ENCODE data around the gene ARMC2.
"Not testable (repeated sequence)": the region's sequence is repeated elsewhere in the genome, so short reads cannot be mapped to it uniquely, and the experiment has no call there.

DNA sequence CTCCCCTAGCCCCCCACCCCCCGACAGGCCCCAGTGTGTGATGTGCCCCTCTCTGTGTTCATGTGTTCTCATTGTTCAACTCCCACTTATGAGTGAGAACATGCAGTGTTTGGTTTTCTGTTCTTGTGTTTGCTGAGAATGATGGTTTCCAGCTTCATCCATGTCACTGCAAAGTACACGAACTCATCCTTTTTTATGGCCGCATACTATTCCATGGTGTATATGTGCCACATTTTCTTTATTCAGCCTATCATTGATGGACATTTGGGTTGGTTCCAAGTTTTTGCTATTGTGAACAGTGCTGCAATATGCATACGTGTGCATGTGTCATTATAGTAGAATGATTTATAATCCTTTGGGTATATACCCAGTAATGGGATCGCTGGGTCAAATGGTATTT is 42.7 kb downstream of the ARMC2 start:
- TF ChIP-seq, protein P1, sequence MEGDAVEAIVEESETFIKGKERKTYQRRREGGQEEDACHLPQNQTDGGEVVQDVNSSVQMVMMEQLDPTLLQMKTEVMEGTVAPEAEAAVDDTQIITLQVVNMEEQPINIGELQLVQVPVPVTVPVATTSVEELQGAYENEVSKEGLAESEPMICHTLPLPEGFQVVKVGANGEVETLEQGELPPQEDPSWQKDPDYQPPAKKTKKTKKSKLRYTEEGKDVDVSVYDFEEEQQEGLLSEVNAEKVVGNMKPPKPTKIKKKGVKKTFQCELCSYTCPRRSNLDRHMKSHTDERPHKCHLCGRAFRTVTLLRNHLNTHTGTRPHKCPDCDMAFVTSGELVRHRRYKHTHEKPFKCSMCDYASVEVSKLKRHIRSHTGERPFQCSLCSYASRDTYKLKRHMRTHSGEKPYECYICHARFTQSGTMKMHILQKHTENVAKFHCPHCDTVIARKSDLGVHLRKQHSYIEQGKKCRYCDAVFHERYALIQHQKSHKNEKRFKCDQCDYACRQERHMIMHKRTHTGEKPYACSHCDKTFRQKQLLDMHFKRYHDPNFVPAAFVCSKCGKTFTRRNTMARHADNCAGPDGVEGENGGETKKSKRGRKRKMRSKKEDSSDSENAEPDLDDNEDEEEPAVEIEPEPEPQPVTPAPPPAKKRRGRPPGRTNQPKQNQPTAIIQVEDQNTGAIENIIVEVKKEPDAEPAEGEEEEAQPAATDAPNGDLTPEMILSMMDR (conservative IDR thresholded peaks at IDR 0.05; ENCODE audit: low read length), result not testable (repeated sequence)
- TF ChIP-seq EZH2phosphoT487 (IDR thresholded peaks at IDR 0.05; ENCODE audit: borderline replicate concordance), result not testable (repeated sequence)
